ENCODE measurements around the gene MROH7. TPM values are rescaled to one million over a fixed set of nuclear protein-coding genes. Genes with fewer than 3 reads are reported as not detected.

The MROH7 gene
- total and polyA plus RNA-seq, 2 of the 13 experiments (the other 11 are each of a cell fraction or from before 2014, with no cell fraction given): 0.09 TPM

DNA sequence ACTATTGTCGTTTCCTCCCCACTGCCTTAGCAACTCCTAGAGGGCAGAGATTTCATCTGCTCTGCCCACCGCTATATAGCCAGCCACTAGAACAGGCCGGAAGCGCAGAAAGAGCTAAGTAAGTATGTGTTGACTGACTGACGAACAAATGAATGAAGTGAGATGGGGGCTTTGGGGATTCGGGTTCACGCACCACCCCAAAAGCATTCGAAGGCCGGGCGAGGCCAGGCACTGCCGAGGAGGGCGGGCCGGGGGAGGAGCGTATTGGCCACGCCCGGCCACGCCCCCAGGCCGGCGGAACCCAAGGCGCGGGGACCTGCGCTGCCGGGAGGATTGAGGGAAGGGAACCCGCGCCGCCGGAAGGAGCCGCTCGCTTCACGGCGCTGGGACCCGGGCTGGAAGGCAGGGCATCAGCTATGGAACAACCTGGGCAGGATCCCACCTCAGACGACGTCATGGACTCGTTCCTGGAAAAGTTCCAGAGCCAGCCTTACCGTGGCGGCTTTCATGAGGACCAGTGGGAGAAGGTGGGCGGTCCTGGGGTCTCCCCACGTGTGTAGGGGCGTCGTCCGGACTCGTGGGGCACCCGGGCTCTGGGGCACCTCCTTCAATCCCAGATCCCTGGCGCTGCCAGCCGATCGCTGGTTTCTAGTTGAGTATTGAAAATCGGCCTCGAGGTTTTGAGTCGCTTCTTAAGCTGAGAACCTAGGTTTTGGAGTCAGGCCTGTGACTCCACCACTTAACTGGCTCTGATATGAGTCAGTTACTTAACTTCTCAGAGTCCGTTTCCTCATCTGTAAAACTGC lies 74.1 kb downstream of the MROH7 start, which contains the start of gene TTC4 (continued):
- TF ChIP-seq NFE2L2 (IDR thresholded peaks at IDR 0.05; ENCODE audit: low read length) (no peak), ZNF333 (CRISPR knock-in tag; IDR thresholded peaks at IDR 0.05; ENCODE audit: borderline replicate concordance) (0 out of 2 replicates have a peak, but pooled peaks have one; percentile 82), ZNF367 (CRISPR knock-in tag; IDR thresholded peaks at IDR 0.05; ENCODE audit: borderline replicate concordance) (no peak), ZNF274 (CRISPR knock-in tag; IDR thresholded peaks at IDR 0.05) (no peak), RXRA (CRISPR knock-in tag; IDR thresholded peaks at IDR 0.05) (peak; percentile 81), RFX1 (IDR thresholded peaks at IDR 0.05) (no peak), HOXA5 (CRISPR knock-in tag; IDR thresholded peaks at IDR 0.05) (peak; percentile 82; the same call in 1 of the 2 replicates), ZNF30 (CRISPR knock-in tag; IDR thresholded peaks at IDR 0.05) (no peak), HMGA1 (CRISPR knock-in tag; conservative IDR thresholded peaks at IDR 0.05) (no peak), ZNF441 (CRISPR knock-in tag; IDR thresholded peaks at IDR 0.05; ENCODE audit: borderline replicate concordance) (0 out of 2 replicates have a peak, but pooled peaks have one; percentile 29), PHF5A (CRISPR knock-in tag; IDR thresholded peaks at IDR 0.05; ENCODE audit: low read depth, unreplicated experiment) (peak; percentile 94), ZNF44 (CRISPR knock-in tag; IDR thresholded peaks at IDR 0.05) (no peak), CCDC6 (CRISPR knock-in tag; IDR thresholded peaks at IDR 0.05) (peak; percentile 88), ZFP36 (IDR thresholded peaks at IDR 0.05; ENCODE audit: borderline replicate concordance, low read depth, low read length, partially characterized antibody) (no peak)
- TF ChIP-seq, protein P1, sequence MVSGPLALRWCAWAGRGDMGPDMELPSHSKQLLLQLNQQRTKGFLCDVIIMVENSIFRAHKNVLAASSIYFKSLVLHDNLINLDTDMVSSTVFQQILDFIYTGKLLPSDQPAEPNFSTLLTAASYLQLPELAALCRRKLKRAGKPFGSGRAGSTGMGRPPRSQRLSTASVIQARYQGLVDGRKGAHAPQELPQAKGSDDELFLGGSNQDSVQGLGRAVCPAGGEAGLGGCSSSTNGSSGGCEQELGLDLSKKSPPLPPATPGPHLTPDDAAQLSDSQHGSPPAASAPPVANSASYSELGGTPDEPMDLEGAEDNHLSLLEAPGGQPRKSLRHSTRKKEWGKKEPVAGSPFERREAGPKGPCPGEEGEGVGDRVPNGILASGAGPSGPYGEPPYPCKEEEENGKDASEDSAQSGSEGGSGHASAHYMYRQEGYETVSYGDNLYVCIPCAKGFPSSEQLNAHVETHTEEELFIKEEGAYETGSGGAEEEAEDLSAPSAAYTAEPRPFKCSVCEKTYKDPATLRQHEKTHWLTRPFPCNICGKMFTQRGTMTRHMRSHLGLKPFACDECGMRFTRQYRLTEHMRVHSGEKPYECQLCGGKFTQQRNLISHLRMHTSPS (CRISPR knock-in tag; IDR thresholded peaks at IDR 0.05; ENCODE audit: low read depth): no peak; the same call in 1 of the 2 replicates
- TF ChIP-seq, protein P2, sequence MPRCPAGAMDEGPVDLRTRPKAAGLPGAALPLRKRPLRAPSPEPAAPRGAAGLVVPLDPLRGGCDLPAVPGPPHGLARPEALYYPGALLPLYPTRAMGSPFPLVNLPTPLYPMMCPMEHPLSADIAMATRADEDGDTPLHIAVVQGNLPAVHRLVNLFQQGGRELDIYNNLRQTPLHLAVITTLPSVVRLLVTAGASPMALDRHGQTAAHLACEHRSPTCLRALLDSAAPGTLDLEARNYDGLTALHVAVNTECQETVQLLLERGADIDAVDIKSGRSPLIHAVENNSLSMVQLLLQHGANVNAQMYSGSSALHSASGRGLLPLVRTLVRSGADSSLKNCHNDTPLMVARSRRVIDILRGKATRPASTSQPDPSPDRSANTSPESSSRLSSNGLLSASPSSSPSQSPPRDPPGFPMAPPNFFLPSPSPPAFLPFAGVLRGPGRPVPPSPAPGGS (CRISPR knock-in tag; IDR thresholded peaks at IDR 0.05): peak; percentile 80
- TF ChIP-seq, protein P3, sequence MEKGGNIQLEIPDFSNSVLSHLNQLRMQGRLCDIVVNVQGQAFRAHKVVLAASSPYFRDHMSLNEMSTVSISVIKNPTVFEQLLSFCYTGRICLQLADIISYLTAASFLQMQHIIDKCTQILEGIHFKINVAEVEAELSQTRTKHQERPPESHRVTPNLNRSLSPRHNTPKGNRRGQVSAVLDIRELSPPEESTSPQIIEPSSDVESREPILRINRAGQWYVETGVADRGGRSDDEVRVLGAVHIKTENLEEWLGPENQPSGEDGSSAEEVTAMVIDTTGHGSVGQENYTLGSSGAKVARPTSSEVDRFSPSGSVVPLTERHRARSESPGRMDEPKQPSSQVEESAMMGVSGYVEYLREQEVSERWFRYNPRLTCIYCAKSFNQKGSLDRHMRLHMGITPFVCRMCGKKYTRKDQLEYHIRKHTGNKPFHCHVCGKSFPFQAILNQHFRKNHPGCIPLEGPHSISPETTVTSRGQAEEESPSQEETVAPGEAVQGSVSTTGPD (CRISPR knock-in tag; IDR thresholded peaks at IDR 0.05): no peak
- TF ChIP-seq, protein P4, sequence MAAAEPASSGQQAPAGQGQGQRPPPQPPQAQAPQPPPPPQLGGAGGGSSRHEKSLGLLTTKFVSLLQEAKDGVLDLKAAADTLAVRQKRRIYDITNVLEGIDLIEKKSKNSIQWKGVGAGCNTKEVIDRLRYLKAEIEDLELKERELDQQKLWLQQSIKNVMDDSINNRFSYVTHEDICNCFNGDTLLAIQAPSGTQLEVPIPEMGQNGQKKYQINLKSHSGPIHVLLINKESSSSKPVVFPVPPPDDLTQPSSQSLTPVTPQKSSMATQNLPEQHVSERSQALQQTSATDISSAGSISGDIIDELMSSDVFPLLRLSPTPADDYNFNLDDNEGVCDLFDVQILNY (CRISPR knock-in tag; conservative IDR thresholded peaks at IDR 0.05): peak; percentile 45; the same call in 1 of the 2 replicates
- TF ChIP-seq, protein P5, sequence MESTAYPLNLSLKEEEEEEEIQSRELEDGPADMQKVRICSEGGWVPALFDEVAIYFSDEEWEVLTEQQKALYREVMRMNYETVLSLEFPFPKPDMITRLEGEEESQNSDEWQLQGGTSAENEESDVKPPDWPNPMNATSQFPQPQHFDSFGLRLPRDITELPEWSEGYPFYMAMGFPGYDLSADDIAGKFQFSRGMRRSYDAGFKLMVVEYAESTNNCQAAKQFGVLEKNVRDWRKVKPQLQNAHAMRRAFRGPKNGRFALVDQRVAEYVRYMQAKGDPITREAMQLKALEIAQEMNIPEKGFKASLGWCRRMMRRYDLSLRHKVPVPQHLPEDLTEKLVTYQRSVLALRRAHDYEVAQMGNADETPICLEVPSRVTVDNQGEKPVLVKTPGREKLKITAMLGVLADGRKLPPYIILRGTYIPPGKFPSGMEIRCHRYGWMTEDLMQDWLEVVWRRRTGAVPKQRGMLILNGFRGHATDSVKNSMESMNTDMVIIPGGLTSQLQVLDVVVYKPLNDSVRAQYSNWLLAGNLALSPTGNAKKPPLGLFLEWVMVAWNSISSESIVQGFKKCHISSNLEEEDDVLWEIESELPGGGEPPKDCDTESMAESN (CRISPR knock-in tag; conservative IDR thresholded peaks at IDR 0.05): peak; percentile 89; the same call in 1 of the 2 replicates
- TF ChIP-seq, protein P6, sequence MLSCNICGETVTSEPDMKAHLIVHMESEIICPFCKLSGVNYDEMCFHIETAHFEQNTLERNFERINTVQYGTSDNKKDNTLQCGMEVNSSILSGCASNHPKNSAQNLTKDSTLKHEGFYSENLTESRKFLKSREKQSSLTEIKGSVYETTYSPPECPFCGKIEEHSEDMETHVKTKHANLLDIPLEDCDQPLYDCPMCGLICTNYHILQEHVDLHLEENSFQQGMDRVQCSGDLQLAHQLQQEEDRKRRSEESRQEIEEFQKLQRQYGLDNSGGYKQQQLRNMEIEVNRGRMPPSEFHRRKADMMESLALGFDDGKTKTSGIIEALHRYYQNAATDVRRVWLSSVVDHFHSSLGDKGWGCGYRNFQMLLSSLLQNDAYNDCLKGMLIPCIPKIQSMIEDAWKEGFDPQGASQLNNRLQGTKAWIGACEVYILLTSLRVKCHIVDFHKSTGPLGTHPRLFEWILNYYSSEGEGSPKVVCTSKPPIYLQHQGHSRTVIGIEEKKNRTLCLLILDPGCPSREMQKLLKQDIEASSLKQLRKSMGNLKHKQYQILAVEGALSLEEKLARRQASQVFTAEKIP (CRISPR knock-in tag; IDR thresholded peaks at IDR 0.05; ENCODE audit: borderline replicate concordance): no peak

All from HepG2 (cell line).